RWPE2 (cell line): ENCODE results near the gene TNFRSF25.

Source experiments
- ATAC-seq: fragments of 200-7000 bp; cut with Tn5 transposase; 3 replicates; pipeline ENCODE4 v1.9.1; 2021; ENCODE audit warnings: low read depth
- DNase-seq: peaks from one replicate; pipeline ENCODE4 v3.0.0-alpha.2; 2020; ENCODE audit warnings: low spot score
- H3K27ac ChIP-seq: fragments of 450-650 bp; 2 replicates; pipeline ENCODE4 v1.5.1; 2017; ENCODE audit warnings: mild to moderate bottlenecking; ENCODE audit not compliant: poor library complexity, severe bottlenecking
- H3K27me3 ChIP-seq: fragments of 250-450 bp; sonication (Bioruptor Pico); 2 replicates; pipeline ENCODE4 v1.5.1; 2021; ENCODE audit warnings: mild to moderate bottlenecking, moderate library complexity; ENCODE audit not compliant: insufficient read depth, poor library complexity, severe bottlenecking
- H3K36me3 ChIP-seq: fragments of 250-450 bp; sonication (Bioruptor Pico); 2 replicates; pipeline ENCODE4 v1.5.1; 2020; ENCODE audit warnings: low read depth, mild to moderate bottlenecking, moderate library complexity
- H3K4me1 ChIP-seq: fragments of 250-450 bp; sonication (Bioruptor Pico); 2 replicates; pipeline ENCODE4 v1.5.1; 2021; ENCODE audit warnings: mild to moderate bottlenecking, moderate library complexity; ENCODE audit not compliant: insufficient read depth, poor library complexity, severe bottlenecking
- H3K4me3 ChIP-seq: fragments of 250-450 bp; sonication (Bioruptor Pico); 2 replicates; pipeline ENCODE4 v1.5.1; 2021; ENCODE audit warnings: mild to moderate bottlenecking, moderate library complexity; ENCODE audit not compliant: severe bottlenecking
- H3K9me3 ChIP-seq: fragments of 250-450 bp; sonication (Bioruptor Pico); 2 replicates; pipeline ENCODE4 v1.5.1; 2021; ENCODE audit warnings: mild to moderate bottlenecking, moderate library complexity; ENCODE audit not compliant: severe bottlenecking
- CTCF ChIP-seq: fragments of 450-650 bp; IDR thresholded peaks from one replicate; pipeline ENCODE4 v1.5.1; 2017; ENCODE audit warnings: mild to moderate bottlenecking, moderate library complexity; ENCODE audit not compliant: poor library complexity, severe bottlenecking

TNFRSF25 gene

GRCh38 chr1:6424619-6425593, 41.1 kb downstream of the TNFRSF25 start, which contains the start of gene ESPN:
ESPN (plus strand) TSS chr1:6424776; CDS start chr1:6424956, 180 bp downstream.
- H3K4me3 ChIP-seq, result peak within 1 kb of the TSS; percentile 18
- ATAC-seq (no peak), DNase-seq (peak; percentile 66)
- H3K27ac ChIP-seq, result peak within 1 kb of the TSS; percentile 47
- TF ChIP-seq CTCF, result no peak
- H3K36me3 ChIP-seq, result no peaks in the 10 kb centered on the region
- H3K4me1 ChIP-seq, result peaks cover 14% of the 10 kb centered on the region
- no peaks in the 10 kb centered on the region for H3K9me3 ChIP-seq
- H3K27me3 ChIP-seq, result peaks cover 6% of the 10 kb centered on the region

- no peak for ATAC-seq
- H3K27me3 ChIP-seq, result peaks cover 6% of the 10 kb centered on the region
- no peak overlapping the region for H3K4me3 ChIP-seq
- H3K9me3 ChIP-seq, result no peaks in the 10 kb centered on the region
- peak; percentile 57 for DNase-seq
- no peaks in the 10 kb centered on the region for H3K36me3 ChIP-seq
- no peak for TF ChIP-seq CTCF
- peak overlapping the region; percentile 47 for H3K27ac ChIP-seq
- H3K4me1 ChIP-seq, result peaks cover 14% of the 10 kb centered on the region
Measured at GRCh38 chr1:6424000-6424565, 41.9 kb downstream of the TNFRSF25 start.

GRCh38 chr1:6423321-6423999, 42.5 kb downstream of the TNFRSF25 start:
- ATAC-seq (peak; percentile 64), DNase-seq (peak; percentile 88)
- peaks cover 6% of the 10 kb centered on the region for H3K27me3 ChIP-seq
- H3K9me3 ChIP-seq, result no peaks in the 10 kb centered on the region
- H3K4me3 ChIP-seq, result no peak overlapping the region
- peaks cover 14% of the 10 kb centered on the region for H3K4me1 ChIP-seq
- TF ChIP-seq CTCF, result peak; percentile 91
- H3K36me3 ChIP-seq, result no peaks in the 10 kb centered on the region
- H3K27ac ChIP-seq, result peak overlapping the region; percentile 47

GRCh38 chr1:6421266-6421665, 44.7 kb downstream of the TNFRSF25 start:
- Histone ChIP-seq H3K27me3 (peaks cover 6% of the 10 kb centered on the region), H3K4me3 (no peak overlapping the region), H3K4me1 (peaks cover 17% of the 10 kb centered on the region), H3K9me3 (no peaks in the 10 kb centered on the region), H3K27ac (no peak overlapping the region), H3K36me3 (no peaks in the 10 kb centered on the region)
- no peak for TF ChIP-seq CTCF
- ATAC-seq, result no peak
- DNase-seq, result no peak
